Astrocyte (in vitro differentiated cells and primary cell): ENCODE data around the gene SFSWAP. TPM values are rescaled to one million over a fixed set of nuclear protein-coding genes. Genes with fewer than 3 reads are reported as not detected.

Experiments used
- DNase-seq: peaks from one replicate; pipeline ENCODE4 v3.0.0-alpha.2; 2010; ENCODE audit warnings: low read depth
- FAIRE-seq: peaks from 2 replicates; lab custom pipeline; 2011; peaks lifted over from hg19 to GRCh38; lab: Jason Lieb, UNC
- H2AFZ ChIP-seq: 2 replicates; pipeline ENCODE4 v1.6.0; 2012; ENCODE audit warnings: low read depth, low read length, inconsistent platforms
- H3K27ac ChIP-seq: 2 replicates; pipeline ENCODE4 v1.5.1; 2011; ENCODE audit warnings: low read depth, low read length, inconsistent platforms
- H3K27me3 ChIP-seq: 2 replicates; pipeline ENCODE4 v1.6.0; 2011; ENCODE audit warnings: low read length, inconsistent platforms; ENCODE audit not compliant: insufficient read depth
- H3K36me3 ChIP-seq: 2 replicates; pipeline ENCODE4 v1.5.1; 2011; ENCODE audit warnings: low read length, inconsistent platforms; ENCODE audit not compliant: insufficient read depth
- H3K4me1 ChIP-seq: 2 replicates; pipeline ENCODE4 v1.5.1; 2011; ENCODE audit warnings: low read length, inconsistent platforms; ENCODE audit not compliant: insufficient read depth
- H3K4me2 ChIP-seq: 2 replicates; pipeline ENCODE4 v1.6.0; 2012; ENCODE audit warnings: low read length, inconsistent platforms
- H3K4me3 ChIP-seq: 2 replicates; pipeline ENCODE4 v1.5.1; 2011; ENCODE audit warnings: low read depth, mild to moderate bottlenecking, low read length, inconsistent platforms; ENCODE audit not compliant: insufficient read depth
- H3K79me2 ChIP-seq: 2 replicates; pipeline ENCODE4 v1.6.0; 2012; ENCODE audit warnings: mild to moderate bottlenecking, low read length, inconsistent platforms; ENCODE audit not compliant: insufficient read depth
- H3K9ac ChIP-seq: 2 replicates; pipeline ENCODE4 v1.6.0; 2012; ENCODE audit warnings: mild to moderate bottlenecking, low read length, inconsistent platforms
- H3K9me3 ChIP-seq: 2 replicates; pipeline ENCODE4 v1.5.1; 2012; ENCODE audit warnings: low read depth, mild to moderate bottlenecking, low read length, inconsistent platforms; ENCODE audit not compliant: insufficient read depth
- H4K20me1 ChIP-seq: 2 replicates; pipeline ENCODE4 v1.6.0; 2012; ENCODE audit warnings: low read length, inconsistent platforms; ENCODE audit not compliant: insufficient read depth
- H3K27ac Mint-ChIP-seq: one replicate; pipeline ENCODE4 v1.8.0; 2021; ENCODE audit warnings: mild to moderate bottlenecking, mixed read lengths; ENCODE audit not compliant: unreplicated experiment
- H3K27me3 Mint-ChIP-seq: one replicate; pipeline ENCODE4 v1.8.0; 2021; ENCODE audit warnings: low read depth, mixed read lengths; ENCODE audit not compliant: unreplicated experiment
- H3K36me3 Mint-ChIP-seq: one replicate; pipeline ENCODE4 v1.8.0; 2021; ENCODE audit warnings: low read depth, mixed read lengths; ENCODE audit not compliant: unreplicated experiment
- H3K4me1 Mint-ChIP-seq: one replicate; pipeline ENCODE4 v1.8.0; 2021; ENCODE audit warnings: low read depth, mixed read lengths; ENCODE audit not compliant: unreplicated experiment
- H3K4me3 Mint-ChIP-seq: one replicate; pipeline ENCODE4 v1.8.0; 2021; ENCODE audit warnings: mild to moderate bottlenecking, moderate library complexity, mixed read lengths; ENCODE audit not compliant: unreplicated experiment
- H3K9me3 Mint-ChIP-seq: one replicate; pipeline ENCODE4 v1.8.0; 2021; ENCODE audit warnings: mild to moderate bottlenecking, mixed read lengths; ENCODE audit not compliant: unreplicated experiment
- CTCF ChIP-seq: IDR thresholded peaks from 2 replicates; pipeline ENCODE4 v1.5.1; 2011; ENCODE audit warnings: low read depth, mild to moderate bottlenecking, inconsistent platforms, low read length, moderate library complexity; ENCODE audit not compliant: insufficient read depth
- EZH2 ChIP-seq: IDR thresholded peaks from 2 replicates; pipeline ENCODE4 v1.6.1; 2012; ENCODE audit warnings: mild to moderate bottlenecking, low read length, inconsistent platforms; ENCODE audit not compliant: insufficient read depth
- total RNA-seq: library from RNA; stranded (reverse); gene quantifications from 2 replicates; pipeline ENCODE4 v1.2.1, GENCODE V29; 2021

The SFSWAP gene
- total RNA-seq, 1 donor from 2014 or later, result 35.7 TPM

- Histone ChIP-seq H3K27me3 (no peaks in the 10 kb centered on the region), H3K79me2 (peaks cover 9% of the 10 kb centered on the region), H3K4me2 (no peak overlapping the region), H4K20me1 (no peaks in the 10 kb centered on the region), H3K36me3 (peaks cover 18% of the 10 kb centered on the region), H3K4me1 (peaks cover 24% of the 10 kb centered on the region), H3K9ac (no peak overlapping the region), H3K4me3 (no peak overlapping the region), H3K9me3 (no peaks in the 10 kb centered on the region), H2AFZ (no peak overlapping the region), H3K27ac (peak overlapping the region; percentile 5)
- DNase-seq (no peak), FAIRE-seq (no peak)
- Mint-ChIP-seq H3K9me3 (no peaks in the 10 kb centered on the region), H3K36me3 (peaks cover 17% of the 10 kb centered on the region), H3K27ac (peak overlapping the region; percentile 38), H3K27me3 (no peaks in the 10 kb centered on the region), H3K4me1 (no peaks in the 10 kb centered on the region), H3K4me3 (no peak overlapping the region)
- TF ChIP-seq CTCF (no peak), EZH2 (no peak)
Measured at GRCh38 chr12:131773582-131774221, 62.8 kb downstream of the SFSWAP start.

GRCh38 chr12:131774576-131775391, 63.9 kb downstream of the SFSWAP start:
- Mint-ChIP-seq H3K4me1 (no peaks in the 10 kb centered on the region), H3K27me3 (no peaks in the 10 kb centered on the region), H3K27ac (no peak overlapping the region), H3K36me3 (peaks cover 17% of the 10 kb centered on the region), H3K9me3 (no peaks in the 10 kb centered on the region), H3K4me3 (no peak overlapping the region)
- Histone ChIP-seq H3K27ac (peak overlapping the region; percentile 57), H3K79me2 (peaks cover 9% of the 10 kb centered on the region), H3K9me3 (no peaks in the 10 kb centered on the region), H3K4me2 (peak overlapping the region; percentile 53), H3K4me3 (no peak overlapping the region), H3K27me3 (no peaks in the 10 kb centered on the region), H3K36me3 (peaks cover 20% of the 10 kb centered on the region), H2AFZ (peak overlapping the region; percentile 2), H3K9ac (peak overlapping the region; percentile 35), H3K4me1 (peaks cover 24% of the 10 kb centered on the region), H4K20me1 (no peaks in the 10 kb centered on the region)
- DNase-seq, result no peak
- FAIRE-seq, result no peak
- no peak for TF ChIP-seq EZH2
- no peak for TF ChIP-seq CTCF
